AG10803 (cell line): ENCODE data around the gene SPATA46.

Experiments used
- DNase-seq: peaks from one replicate; pipeline ENCODE4 v3.0.0; 2010; ENCODE audit warnings: low read depth
- H3K4me3 ChIP-seq: 2 replicates; pipeline ENCODE4 v1.5.1; 2011; ENCODE audit warnings: mild to moderate bottlenecking, low read length, control low read depth
- CTCF ChIP-seq: conservative IDR thresholded peaks from 2 replicates; pipeline ENCODE4 v1.5.1; 2011; ENCODE audit warnings: mild to moderate bottlenecking, low read length, control low read depth, inconsistent platforms

SPATA46 gene

DNA sequence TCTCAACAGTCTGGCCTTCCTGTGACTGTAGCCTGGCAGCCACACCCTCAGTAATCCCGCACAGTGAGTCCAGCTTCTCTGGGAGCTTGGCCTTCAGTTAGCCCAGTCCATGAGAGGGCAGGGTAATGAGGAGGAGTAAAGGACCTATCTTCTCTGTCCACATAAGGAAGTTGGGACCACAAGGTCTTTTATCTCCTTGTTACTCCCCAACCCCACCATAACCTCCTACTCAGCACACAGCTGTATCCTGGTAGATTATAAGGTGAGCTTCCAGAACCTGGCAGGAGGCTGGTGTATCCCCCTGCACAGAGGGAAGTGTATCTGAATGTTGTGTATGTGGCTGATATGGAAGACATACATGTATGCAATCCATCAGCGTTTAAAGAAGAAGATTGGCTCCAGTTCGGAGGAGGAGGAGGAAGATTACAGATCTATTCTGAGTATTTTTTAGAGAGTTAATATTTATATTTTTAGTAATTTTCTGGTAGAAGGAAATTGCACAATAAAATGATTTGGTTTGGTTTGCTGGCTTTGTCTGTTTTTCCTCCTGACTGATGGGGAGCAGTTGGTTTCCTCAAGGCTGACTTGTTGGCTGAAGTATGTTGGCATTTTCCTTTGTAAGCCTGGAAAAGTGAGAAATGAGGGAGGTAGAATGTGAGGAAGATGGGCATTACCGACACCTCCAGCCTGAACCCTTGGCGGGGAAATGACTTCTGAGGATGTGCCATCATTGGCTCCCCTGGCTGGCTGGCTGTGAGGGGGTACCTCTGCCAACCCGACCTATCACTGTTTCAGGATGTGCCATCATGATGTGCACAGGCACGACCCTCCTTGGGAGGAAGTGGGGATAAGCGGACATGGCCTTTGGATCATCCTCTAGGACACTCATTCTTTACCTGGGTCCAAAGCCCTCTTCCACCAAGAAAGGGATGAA lies 9.9 kb upstream of the SPATA46 start:
- no peak overlapping the region for H3K4me3 ChIP-seq
- TF ChIP-seq CTCF: no peak
- no peak for DNase-seq

DNA sequence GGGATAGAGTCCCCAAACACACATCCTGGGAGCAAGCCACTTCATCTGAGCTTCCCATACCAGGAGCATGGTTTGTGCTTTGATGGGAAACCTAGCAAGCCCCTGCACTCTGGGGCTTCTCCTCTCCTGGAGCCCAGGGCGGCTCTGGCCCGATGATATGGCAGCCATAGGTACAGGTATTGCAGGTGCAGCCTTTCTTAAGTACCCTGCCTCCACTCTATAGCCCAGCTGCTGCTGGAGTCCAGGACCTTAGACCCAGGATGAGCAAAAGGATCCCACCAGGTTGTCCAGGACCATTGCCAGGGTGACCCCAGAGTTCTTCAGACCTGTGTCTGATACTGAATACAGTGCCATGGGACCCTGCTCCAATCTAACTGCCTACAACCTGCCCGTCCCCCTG lies 9.0 kb upstream of the SPATA46 start:
- H3K4me3 ChIP-seq: no peak overlapping the region
- TF ChIP-seq CTCF: no peak
- DNase-seq: no peak

DNA sequence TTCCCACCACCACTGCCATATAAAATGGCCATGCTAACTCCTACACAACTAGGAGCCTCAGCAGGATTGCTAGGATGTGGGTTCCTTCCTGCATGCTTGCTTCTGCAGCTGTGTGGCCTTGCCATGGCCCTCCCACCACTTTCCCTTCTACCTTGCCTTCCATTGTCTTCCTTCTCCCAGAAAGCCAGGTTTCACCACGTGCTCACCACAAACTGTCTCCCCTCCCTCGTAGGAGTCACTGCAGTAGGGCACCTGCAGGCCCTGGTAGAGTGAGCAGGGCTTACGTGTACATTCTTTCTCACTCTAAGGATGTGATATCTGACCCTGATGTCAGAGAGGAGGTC lies 8.6 kb upstream of the SPATA46 start:
- TF ChIP-seq CTCF: no peak
- no peak for DNase-seq

DNA sequence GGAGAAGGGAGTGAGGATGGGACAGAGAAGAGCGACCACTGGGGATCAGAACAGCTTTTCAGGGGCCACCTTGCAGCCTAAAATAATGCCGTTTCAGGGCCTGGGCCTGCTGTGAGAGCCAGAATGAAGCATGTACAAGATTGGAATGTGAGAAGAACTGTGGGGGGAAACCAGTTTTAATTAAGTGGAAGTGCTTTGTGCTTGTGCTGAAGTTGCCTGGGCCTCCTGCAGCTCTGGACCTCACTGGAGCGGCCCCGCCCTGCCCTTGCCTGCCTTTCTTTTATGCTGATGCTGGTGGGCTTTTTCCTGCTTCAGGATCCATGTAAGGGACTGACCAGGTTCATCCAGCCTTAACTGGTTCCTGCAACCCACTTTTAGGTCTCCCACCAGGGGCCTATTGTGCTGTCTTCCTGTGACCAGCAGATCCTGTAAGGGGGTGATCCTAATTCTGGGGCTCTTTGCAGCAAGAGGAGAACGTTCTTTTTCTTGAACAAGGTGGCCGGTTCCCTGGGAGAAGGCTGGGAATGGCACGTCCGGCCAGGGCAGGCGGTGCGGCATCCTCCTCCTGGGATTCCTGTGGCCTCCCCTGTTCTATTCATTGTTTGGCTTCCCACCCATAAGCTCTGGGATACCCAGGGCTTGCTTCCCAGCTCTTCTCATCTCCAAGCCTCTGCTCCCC lies 8.1 kb upstream of the SPATA46 start:
- no peak for TF ChIP-seq CTCF
- no peak for DNase-seq
- no peak overlapping the region for H3K4me3 ChIP-seq

More for the DNA sequence above, 8.6 kb upstream of the SPATA46 start:
- H3K4me3 ChIP-seq: no peak overlapping the region

DNA sequence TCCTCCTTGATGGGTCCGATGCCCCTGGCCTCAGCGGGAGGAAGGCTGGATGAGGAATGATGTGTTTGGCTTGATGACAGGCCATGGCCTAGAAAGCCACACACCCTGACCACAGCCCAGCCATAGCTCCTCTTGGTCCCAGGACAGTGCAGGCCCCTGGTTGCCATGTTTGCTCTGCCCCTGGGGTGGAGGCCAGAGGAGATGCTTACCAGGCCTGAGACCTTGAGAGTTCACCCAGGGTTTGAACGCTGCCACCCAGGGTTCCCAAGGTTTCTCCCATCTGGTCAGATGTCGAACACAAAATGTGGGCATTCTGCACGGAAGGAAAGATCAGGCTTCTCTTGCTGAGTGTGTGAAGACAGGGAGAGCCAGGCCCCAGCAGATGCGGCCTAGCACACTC lies 7.5 kb upstream of the SPATA46 start:
- no peak overlapping the region for H3K4me3 ChIP-seq
- TF ChIP-seq CTCF: no peak
- DNase-seq: no peak

DNA sequence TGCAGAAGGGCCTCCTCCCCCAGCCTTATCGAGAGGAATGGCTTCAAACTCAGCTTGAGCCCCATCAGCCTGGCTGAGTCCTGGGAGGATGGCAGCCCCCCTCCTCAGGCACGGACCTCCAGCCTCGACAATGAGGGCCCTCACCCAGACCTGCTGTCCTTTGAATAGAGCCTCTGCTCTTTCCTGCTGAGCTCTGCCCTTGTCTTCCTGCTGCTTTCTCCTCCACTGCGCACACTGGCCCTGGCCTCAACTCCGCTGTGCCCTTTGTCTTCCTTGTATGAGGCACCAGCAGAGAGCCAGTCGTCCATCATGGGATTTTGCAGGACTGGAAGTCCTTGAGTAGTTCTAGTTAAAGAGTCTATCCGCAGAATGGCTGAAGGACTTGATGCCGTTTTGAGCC lies 6.9 kb upstream of the SPATA46 start:
- TF ChIP-seq CTCF: no peak
- no peak overlapping the region for H3K4me3 ChIP-seq
- no peak for DNase-seq

- no peak overlapping the region for H3K4me3 ChIP-seq
- DNase-seq: no peak
These were observed 6.4 kb upstream of the SPATA46 start for GRCh38 chr1:162383091-162383490.

More at GRCh38 chr1:162383091-162383490, 6.4 kb upstream of the SPATA46 start:
- TF ChIP-seq CTCF: no peak
